GM18526 (cell line): ENCODE results near the gene API5.

Source experiments
- POLR2A ChIP-seq: IDR thresholded peaks from 3 replicates; pipeline ENCODE4 v1.6.1; 2011; ENCODE audit not compliant: insufficient read length; ENCODE audit errors: extremely low read depth

Gene API5

DNA sequence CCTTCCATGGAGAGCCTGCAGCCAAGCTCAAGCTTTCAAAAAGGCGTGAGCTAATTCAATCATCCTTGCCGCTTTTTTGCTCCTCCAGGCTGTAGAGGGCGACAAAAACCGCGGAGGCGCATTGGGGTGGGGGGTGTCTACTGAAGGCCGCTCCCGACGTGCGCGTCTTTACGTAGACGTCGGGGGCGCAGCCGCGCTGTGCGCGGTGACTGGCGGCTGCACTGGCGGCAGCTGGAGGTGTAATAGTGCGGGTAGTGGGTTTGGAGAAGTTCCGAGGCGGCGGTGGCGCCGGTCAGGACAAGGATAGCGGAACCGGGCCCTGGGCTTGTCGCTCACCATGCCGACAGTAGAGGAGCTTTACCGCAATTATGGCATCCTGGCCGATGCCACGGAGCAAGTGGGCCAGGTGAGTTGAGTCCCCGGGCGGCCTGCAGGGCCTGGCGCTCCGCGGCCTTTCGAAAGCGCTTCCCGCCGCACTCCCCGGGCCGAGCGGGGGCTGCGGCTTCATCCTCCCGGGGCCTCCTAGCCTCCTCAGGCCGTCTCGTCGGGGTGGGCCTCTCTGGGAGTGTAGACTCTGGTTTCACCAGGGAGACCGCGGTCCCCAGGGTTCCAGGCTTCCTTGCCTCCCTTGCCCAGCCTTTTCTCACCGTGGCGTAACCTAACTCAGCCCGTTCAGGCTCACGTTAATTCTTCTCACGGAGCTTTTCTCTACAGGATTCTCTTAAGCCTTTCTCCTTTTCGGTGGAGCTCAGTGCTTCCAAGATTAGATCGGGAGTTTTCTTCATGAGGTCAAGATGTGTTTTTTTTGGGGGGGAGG is at the start of gene API5:
Gene API5 (plus strand): TSS at position 206 of the 817 bp plus-strand sequence. CDS start 132 bp downstream, at position 338.
- peak; percentile 87 for TF ChIP-seq POLR2A

GRCh38 chr11:43267856-43268580 is 43.8 kb upstream of the API5 start:
- TF ChIP-seq POLR2A, result no peak

DNA sequence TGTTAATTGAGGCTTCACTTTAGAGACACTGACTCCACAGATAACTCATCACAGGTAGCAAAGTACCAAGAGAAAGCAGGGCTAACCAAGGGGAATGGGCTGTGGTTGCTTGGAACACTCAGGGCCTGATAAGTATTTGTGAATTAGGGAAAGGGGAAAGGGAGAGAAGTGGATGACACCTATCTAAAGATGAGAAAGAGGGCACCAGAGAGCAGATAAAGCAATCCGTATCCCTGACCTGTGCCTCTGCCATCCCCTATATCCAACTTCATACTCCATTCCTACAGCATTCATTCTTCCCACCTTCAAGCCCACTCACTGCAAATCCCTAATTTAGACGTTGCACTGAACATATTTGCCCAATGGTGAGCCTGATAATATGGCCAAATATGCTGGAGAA is 43.0 kb upstream of the API5 start:
- TF ChIP-seq POLR2A, result no peak

DNA sequence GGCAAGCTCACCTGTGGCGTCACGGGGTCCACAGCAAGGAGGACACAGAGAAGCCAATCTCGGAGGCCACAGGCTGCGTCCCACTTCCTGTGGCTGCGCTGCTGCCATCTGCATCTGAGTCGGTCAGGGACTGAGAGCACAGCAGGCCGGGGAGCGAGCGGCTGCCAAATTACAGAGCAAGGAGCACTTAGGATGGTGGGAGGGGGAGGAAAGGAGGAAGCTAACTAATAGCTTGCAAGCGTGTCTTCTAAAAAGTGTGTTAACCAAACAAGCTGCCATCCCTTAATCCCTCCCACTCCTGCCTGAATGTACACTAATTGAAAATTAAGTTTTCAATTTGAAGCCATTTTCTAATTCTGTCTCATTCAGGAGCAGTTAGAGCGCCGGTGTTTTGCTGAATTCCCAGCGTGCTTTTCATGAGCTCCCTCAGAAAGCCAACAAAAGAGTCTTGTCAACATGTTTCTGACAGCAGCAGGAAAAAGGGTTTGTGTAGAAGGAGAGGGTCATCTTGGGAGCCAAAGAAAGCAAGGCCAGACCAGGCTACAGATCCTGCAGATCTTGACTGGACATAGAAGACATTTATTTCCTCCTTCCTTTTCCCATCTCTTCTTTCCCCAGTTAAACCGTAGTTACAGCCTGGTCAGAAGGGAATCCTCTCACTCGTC is 42.4 kb upstream of the API5 start:
- no peak for TF ChIP-seq POLR2A

DNA sequence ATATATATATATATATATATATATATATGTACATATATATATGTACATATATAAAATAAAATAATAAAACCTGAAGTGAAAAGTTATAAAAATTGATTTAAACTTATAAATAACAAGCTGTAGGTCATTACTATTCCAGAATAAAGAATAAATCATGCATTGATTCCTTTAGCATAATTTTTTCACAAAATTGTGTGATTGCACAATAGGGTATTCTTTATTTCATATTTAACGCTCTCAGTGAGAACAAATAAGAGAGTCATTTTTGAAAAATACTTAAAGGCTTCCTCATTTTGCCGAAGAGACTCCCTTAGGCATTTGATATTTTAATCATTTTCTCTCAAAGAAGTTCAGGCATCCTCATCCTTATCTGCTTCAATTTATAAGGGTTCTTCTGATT is 41.3 kb upstream of the API5 start:
- no peak for TF ChIP-seq POLR2A

DNA sequence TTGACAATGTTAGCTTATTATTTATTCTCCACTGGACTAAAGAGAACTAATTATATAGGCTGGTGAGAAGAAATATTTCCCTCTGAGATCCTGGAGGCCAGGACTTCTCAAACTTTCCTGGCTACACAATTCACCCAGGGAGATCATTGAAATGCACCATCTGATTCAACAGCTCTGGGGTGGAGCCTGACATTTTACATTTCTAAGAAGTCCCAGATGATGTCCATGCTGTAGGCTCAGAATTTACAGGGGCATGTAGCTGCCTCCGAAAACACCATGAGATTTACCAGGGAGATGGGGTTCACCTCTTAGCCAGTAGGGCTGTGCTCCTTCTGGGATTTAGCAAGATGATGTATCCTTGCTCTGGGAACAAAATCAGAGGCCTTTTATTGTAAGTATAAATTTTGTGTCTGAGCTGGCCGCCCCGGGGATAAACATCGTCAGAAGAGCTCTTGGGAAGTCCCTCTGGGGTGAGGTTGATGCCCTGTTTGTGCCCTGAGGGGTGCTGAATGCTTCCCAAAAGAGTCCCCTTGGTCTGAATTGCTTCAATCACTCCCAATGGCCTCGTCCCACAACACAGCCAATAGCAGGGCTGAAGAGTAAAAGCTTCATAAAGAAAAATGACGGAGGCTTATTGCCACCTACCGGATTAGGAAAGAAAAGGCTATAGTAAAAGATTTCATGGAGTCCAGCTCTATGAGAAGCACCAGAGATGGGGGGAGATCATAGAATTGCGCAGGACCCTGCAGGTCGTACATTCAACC is 33.4 kb upstream of the API5 start:
- TF ChIP-seq POLR2A, result no peak

- no peak for TF ChIP-seq POLR2A
Observed at GRCh38 chr11:43282607-43283440, 29.0 kb upstream of the API5 start.

- no peak for TF ChIP-seq POLR2A
Observed at GRCh38 chr11:43285826-43286225, 26.0 kb upstream of the API5 start.

- TF ChIP-seq POLR2A, result no peak
Observed at GRCh38 chr11:43289368-43289767, 22.4 kb upstream of the API5 start.

- TF ChIP-seq POLR2A, result no peak
Observed at GRCh38 chr11:43298397-43298796, 13.4 kb upstream of the API5 start.

GRCh38 chr11:43315966-43316365 is 4.2 kb downstream of the API5 start:
- no peak for TF ChIP-seq POLR2A

GRCh38 chr11:43316451-43316850 is 4.7 kb downstream of the API5 start:
- TF ChIP-seq POLR2A, result no peak

- no peak for TF ChIP-seq POLR2A
Observed at GRCh38 chr11:43327987-43328386, 16.2 kb downstream of the API5 start.

DNA sequence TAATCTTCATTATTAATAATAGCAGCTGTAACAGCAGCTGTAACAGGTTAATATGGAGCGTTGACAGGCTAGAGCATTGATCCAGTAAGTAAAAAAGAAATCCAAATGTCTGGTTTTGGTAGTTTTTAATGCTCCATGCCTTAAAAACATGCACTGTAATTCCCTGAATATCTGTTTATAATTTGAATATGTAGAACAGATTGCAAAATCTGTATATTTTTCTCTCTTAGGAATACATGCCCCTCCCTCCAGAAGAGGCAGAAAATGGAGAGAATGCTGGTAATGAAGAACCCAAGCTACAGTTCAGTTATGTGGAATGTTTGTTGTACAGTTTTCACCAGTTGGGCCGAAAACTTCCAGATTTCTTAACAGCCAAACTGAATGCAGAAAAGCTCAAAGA is 16.7 kb downstream of the API5 start:
- no peak for TF ChIP-seq POLR2A

GRCh38 chr11:43341159-43341558 is 29.4 kb downstream of the API5 start:
- TF ChIP-seq POLR2A, result no peak

DNA sequence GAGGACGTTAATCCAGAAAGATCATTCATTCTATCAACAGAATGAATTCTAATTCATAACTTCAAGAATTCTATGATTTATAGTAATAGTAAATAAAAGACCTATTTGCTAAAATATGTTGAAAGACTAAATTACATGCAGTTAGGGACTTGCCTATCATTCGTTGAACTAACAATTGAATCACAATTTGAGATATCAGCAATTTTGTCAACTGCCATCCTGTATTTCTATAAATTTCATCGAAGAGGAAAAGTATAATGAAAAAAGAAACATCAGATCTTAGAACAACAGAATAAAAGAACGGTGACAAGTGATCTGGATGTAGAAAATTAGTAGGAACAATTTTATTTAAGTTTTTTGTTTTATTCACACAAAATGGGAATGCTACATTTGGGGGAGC is 42.5 kb downstream of the API5 start:
- TF ChIP-seq POLR2A, result no peak
